GM18519 (cell line): ENCODE results near the gene MAP3K9.

Experiments used
- ATAC-seq: cut with Tn5 transposase; IDR thresholded peaks from one replicate; pipeline ENCODE4 v1.9.1; 2021; ENCODE audit warnings: mild to moderate bottlenecking, moderate library complexity; ENCODE audit not compliant: unreplicated experiment, low FRiP score

MAP3K9 gene

DNA sequence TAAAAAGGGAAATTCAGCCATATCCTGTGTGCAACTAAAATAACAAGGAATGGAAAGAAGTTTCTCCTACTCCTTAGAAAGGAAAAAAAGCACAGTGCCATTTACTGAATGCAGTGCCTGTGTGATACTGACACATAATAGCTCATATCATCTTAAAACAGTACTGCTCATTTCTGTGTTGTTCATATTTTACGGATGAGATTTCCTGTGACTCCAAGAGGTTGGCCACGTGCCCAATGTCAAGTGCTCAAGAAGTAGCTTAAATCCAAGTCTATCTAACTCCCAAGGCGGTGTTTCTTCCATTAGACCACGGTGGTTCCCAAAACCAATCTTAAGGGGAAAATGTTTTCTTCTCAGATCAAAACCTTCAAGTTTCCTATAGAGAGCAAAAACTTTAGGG is 20.0 kb downstream of the MAP3K9 start:
- no peak for ATAC-seq

DNA sequence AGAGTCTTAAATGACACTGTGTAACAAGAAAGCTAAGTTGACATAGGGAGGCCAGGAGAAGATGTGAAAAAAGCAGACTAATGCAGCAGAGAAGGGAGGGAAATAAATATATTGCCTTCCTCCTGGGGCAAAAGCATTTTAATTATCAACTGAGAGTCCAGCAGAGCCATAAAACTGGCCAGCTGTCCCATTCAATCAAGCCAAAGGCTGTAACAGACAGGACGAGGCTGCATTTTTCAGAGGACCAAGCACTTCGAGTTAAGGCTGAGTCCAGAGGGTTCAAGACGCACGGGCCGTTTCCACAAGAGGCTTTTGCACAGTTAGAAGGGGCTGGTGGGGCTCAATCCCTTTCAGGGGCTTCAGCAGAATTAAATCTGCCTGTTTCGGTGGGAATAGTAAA is 20.4 kb downstream of the MAP3K9 start:
- ATAC-seq: no peak

DNA sequence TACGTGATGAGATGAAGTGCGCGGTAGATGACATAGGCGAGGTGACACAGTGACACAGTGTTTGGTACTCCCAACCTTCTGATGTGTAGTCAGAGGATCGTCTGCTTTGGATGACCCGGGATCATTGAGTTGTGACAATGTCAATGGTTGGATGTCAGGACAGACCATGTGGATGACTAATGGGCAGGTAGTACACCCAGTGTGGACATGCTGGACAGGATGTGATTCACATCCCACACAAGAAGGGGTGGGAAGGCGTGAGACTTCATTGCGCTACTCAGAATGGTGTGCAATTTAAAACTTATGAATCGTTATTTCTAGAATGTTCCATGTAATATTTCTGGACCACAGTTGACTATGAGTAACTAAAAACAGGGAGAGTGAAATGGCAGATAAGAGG is 23.8 kb downstream of the MAP3K9 start:
- ATAC-seq: no peak

DNA sequence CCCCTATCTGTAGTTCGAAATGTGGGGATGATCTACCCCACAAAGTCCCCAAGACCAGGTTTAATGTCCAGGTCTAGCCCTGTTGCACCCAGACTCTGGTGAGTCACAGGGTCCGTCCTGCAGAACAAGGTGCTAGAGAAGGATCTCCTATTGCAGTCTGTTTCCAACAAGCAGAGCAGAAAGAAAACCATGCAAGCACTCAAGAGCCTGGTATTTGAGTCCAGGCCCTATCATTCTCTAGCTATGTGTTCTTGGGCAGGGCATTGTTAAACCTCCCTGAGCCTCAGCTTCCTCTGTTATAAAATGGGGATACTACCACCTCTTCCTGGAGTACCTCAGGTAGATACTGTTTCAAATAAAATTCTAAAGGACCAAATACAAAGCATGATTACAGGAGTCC is 24.4 kb downstream of the MAP3K9 start:
- no peak for ATAC-seq

DNA sequence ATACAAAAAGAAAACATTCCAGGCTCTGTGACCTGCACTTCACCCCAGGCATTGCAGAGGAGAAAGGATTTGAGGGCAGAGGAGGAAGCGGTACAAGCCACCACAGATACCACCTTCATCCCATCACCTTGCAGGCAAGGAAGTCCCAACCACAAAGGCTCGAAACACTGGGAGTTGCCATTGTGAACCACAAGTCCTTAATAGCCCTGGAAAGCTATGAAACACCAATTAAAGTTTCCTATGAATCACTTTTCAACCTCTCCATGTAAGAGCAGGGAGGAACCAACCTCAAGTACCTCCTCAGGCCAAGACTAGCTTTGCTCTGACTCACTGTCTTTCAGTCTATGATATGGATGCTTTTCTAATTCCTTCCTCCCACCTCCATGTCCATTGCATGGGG is 27.0 kb downstream of the MAP3K9 start:
- ATAC-seq: no peak

DNA sequence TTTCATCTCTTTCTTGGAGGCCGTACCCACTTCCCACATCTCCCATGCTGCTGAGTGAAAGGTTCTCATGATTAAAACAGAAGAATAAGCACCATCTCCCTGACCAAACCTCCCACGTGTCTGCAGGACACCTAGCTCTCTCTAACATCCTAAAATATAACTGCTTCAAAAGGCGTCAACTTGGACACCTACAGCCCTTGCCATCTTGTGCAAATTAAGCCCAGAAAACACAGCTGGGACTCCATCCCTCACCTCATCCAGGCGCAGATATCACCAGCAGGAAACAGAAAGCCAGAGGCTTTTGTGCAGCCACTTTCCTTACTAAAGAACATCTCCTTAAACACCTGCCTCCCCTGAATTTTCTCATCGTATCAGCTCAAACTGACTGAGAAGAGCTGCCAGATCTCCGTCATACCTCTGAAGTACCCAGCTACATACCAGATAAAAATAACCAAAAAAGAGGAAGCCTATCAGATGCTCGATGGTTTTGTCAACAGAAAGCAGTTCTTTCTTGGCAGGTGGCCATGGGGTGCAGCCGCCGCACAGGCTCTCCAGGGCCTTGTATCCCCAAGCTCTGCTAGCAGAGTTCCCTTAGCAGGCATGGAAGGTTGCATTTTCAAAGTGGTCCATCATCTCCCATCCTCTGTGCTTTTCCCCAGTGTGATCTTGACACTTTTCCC is 28.8 kb downstream of the MAP3K9 start:
- ATAC-seq: peak; percentile 50

DNA sequence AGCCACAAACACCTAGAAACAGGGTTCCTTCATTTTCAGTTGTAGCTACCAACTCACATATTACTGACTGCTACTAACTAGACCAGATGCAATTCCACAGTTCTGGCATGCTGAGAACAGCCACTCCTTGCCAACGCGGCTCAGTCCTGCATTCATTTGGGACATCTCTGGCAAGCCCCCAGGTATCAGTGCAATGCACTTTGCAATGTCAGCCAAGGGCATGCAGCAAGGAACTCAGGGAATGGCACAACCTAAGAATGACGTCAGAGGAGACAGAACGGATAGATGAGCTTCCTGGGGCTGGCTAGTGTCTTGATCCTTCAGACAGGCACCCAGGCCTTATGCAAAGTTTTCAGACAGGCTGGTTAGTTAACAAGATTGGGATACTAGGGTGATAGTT is 29.6 kb downstream of the MAP3K9 start:
- no peak for ATAC-seq

DNA sequence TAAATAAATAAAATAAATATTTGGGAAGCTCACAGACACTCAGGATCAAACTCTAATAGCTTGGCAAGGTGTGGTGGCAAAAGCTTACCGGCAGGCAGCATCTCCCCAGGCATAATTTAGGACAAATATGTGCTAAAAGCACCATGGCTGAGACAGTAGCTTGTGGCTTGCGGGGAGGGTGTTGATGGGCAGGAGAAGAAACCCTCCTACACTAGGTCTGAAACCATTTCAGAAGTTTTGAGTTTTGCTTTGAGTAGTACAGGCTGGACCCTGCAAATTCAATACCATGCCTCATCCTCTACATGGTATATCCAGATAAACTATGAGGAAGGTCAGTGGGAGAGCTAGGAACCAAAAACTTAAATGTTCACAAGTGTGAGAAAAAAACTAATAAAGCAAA is 33.1 kb downstream of the MAP3K9 start:
- ATAC-seq: no peak

DNA sequence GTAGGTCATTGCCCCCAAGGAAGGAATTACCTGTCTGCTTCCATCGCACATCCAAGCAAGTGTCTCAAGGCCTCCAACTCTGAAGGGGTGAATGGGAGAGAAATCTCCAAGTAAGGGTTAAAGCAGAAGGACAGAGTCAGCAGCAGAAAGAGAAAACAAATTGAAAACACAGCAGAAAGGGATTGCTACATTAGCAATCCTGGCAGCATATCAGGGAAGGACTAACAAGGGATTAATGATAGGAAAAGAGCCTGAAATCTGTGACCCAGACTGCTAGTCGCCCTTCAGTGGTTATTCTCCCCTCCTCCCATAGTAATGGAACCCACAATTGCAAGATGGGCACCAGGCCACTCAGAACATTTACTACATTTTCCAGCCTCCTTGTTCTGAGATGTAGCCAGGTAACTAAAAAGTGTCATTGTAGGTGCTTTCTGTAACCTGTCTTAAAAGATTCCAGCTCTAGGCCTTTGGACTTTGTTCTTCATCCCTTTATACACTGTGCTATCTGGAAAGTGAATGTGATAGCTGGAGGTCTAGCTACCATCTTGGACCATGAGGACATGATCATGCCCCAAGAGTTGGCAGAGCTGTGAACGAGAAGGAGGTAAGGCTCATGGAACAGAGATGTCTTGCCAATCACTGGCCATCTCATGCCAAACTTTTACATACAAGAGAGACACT is 36.0 kb downstream of the MAP3K9 start:
- ATAC-seq: no peak

DNA sequence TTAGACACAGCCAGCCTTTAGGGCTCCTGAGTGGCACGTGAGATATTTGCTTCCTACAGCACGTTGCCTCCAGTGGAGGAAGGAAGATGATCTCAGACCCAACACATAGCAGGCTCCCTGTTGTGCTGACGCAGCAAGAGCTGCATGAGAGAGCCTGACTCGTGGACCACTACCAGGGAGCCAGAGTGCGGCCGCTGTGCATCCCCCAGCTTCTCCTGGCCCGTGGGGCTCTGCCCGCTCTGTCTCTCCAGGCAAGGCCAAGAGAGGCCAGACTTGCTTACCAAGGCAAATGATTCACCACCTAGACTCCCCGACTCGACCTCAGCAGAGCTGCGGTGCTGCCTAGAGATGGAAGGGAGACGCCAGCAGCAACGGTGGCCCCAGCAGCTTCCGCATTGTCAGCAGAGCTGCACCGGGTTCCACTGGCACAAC is 37.5 kb downstream of the MAP3K9 start:
- no peak for ATAC-seq

DNA sequence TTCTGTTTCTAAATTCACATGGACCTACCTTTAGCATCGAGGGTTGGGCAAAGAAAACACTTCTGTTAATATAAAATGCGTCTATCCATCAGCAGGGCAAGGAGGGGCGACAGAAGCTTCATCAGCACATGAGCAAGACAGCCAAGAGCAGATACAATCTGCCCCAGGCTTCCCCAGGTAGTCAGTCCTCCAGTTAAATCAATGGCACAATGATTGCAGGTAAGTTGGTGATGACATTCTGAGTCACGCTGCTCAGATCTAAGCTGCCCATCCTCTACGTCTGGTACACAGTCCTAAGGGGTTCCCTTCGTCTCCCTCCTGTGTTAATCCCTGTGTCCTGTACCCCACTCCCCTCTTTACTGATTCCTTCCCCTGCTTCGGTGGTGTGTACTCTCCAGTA is 38.8 kb downstream of the MAP3K9 start:
- no peak for ATAC-seq

DNA sequence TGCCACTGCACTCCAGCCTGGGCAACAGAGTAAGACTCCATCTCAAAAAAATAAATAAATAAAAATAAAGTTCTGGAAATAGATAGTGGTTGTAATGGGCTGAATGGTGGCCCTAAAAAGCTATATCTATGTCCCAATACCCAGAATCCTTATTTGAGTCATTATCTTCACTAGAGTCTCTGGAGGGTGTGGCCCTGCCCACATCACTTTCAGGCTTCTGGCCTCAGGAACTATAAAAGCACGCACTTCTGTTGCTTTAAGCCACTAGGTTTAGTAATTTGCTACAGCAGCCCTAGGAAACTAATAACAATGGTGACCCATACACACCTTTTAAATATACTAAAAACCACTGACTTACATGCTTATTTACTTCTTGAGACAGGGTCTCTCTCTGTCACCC is 49.9 kb downstream of the MAP3K9 start:
- ATAC-seq: no peak

DNA sequence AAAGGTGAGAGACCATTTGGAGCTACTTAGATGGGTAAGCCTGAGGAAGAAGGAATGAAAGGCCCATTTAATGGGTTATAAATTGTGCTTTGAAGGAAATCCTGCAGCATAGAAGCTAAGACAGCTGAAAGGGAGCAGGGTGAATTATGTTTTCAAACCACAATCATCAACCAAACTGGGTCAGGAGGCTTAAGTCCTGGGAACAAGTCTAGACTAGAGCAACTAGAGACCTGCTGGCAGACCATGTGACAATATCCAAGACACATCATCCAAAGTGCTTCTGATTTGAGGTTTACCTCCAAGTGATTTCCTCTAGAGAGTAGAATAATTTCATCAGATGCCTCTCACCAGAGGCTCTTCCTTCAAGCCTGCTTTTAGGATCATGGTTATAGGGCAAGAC is 53.7 kb downstream of the MAP3K9 start:
- no peak for ATAC-seq

DNA sequence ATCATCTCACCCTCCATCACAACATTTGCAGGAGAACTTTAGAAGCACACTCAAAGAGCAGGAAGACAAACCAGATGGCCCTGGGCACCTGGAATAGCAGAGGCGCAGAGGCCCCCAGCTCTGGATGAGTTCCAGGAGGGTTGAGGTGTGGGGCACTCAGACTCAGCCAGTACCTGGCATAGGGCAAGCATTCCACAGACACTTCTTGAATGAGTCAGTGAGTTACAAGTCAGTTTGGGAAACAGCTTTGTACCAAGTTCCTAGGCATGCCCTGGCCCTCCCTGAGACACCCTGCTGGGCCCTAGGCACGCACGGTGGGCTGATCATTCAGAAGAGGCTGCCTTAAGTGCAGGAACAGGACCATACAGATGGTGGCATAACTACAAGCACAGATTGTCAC is 54.3 kb downstream of the MAP3K9 start:
- no peak for ATAC-seq

DNA sequence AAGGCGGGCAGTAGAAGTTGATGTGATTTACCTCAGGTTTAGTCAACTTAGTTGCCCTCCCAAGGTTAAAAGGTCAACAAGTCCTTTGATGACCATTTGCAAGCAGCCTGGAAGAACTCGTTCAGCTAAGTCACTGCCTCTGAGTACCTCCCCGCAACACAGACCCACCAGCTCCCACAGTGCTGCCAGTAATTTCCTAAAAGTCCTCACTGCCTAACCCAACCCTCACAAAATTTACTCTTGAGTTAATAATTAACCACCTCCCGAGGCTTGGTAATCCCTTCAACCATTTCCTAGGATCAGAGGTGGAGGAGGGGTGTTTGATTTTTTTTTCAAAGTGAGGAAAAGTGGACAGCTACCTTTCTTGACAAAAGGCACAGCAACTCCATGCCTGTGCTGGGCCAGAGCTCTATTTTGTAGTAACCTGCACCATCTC is 55.8 kb downstream of the MAP3K9 start:
- no peak for ATAC-seq

DNA sequence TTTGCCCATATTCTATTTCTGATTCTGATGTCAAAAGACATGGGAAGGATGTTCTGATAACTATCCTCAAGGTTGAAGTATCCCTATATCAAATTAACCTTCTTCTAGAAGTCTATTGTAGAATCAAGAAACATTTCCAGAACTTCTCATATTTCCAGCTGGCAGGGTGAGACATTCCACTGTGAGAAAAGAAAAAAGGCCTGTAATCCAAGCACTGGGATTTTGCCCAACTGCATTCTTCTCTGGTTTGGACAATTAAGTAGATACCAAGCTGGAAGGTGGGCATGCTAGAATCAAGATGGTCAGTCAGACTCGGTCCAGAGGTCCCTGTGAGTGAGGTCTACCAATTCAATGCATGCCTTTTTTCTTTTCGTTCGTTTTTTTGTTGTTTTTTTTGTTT is 60.9 kb downstream of the MAP3K9 start:
- ATAC-seq: no peak

DNA sequence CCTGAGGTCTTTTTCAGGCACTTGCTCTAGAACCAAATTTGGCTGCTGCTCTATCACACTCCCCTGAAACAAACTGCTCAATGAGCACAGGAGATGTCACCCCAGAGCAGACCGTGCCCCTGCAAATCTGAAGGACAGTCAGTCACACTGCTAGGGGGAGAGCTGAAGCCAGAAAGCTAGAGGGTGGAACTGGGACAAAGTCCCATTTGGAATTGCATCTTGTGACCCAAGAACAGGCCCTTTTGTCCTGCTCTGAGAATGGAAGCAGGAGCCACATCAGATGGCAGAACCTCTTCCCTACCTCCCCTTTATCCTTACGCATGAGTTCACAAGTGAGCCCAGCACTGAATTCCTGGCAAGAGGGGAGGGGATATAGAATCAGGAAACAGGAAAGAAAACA is 64.7 kb downstream of the MAP3K9 start:
- ATAC-seq: no peak

DNA sequence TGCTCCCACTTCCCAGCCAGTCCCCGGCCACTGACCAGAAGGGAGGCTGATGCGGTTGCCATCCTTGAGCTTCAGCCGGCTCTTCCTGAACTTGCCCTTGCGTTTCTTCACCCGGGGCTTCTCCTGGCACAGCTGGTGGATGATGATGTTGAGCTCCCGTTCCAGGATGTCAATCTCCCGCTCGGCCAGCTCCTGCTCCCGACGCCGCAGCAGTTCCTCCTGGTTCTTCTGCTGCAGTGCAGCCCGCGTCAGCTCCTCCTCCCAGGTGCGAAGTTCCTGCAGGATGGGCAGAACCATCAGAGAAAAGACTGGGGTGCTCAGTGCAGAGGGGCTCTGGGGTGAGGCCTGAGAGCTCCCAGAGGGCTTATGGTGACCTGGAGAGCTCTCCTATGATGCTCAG is 67.0 kb downstream of the MAP3K9 start:
- no peak for ATAC-seq

DNA sequence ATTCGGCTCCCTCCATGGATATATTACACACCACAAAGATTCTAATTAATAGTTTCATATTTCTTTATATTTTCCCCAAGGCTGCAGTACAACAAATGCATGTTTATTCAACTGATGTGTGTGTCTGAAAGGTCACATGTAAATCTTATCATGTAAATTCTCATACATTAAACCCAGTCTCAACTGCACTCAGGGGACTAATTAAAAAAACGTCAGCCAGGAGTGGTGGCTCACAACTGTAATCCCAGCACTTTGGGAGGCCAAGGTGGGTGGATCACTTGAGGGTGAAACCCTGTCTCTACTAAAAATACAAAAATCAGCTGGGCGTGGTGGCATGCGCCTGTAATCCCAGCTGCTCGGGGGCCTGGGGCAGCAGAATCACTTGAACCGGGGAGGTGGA is 67.8 kb downstream of the MAP3K9 start:
- no peak for ATAC-seq

DNA sequence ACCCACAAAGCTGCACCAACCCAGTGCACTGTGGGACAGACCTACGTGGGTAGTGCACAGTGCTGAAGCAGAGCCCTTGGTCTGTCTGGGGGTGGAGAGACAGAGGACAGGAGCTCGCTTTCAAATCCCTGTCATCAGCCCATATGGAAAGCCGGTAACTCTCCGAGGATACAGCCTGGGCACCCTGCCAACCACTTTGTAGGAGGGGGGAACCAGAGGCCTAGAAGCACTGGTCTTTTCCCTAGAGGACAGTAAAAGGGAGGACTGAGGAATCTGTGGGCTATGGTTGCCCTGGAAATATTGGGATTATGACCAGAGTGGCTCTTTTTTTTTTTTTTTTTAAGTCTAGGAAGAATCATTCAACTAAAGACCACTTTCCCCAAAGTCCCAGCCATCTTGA is 74.3 kb downstream of the MAP3K9 start:
- no peak for ATAC-seq

DNA sequence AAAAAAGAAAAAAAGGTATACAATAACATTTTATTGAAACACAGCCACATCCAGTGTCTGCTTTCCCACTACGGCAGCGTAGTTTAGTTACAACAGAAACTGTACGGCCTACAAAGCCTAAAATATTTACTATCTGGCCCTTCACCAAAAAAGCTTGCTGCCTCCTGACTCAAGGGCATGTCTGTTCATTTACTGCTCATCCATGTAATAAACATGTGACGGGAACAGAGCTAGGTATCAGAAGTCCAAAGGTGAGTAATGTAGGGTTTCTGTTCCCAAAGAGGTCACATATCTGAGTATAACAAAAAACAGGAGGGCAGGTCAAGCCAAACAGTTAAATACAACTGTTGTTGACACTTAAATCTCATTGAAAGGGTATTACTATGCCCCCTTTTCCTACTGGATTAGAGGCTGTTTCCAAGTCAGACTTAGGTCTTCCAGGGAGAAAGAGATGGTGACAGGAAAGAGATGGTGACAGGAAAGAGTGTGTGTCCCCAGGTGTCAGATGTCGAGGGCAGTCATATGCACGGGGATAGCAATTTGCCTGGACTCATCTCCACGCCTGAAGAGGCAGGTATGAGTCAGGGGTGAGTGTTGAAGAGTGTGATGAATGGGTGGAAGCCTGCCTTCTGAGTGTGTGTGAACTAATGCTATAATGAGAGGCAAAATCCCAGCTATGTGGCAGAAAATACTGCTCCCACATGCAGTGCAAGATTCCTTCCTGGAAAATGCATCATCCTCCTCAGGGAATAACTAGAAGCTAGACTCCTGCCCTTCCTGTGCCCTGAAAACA is 77.7 kb downstream of the MAP3K9 start:
- ATAC-seq: no peak

DNA sequence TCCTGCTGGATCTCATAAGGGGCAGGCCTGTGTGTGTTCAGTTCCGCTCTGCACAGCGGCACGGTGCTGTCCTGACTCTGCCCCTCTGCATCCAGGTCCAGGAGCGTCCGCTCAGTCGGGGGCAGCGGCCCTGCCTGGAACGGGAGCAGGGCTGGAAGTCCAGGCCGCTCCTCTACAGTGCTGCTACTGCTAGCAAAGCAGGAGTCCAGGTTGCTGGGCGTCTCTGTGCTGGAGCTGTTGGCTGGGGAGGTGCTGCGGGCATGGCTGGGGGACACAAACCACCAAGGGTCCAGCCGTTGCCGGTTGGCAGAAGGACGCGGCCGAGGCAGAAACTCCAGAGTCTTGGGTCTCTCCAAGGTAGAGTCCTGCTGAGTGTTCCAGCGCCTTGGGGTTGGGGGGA is 78.9 kb downstream of the MAP3K9 start:
- no peak for ATAC-seq
